ENCODE measurements around the gene PPT1. TPM values are rescaled to one million over a fixed set of nuclear protein-coding genes. Genes with fewer than 3 reads are reported as not detected.

Gene PPT1
- total RNA-seq, 1 experiment from 2014 or later = 46.8 TPM

DNA sequence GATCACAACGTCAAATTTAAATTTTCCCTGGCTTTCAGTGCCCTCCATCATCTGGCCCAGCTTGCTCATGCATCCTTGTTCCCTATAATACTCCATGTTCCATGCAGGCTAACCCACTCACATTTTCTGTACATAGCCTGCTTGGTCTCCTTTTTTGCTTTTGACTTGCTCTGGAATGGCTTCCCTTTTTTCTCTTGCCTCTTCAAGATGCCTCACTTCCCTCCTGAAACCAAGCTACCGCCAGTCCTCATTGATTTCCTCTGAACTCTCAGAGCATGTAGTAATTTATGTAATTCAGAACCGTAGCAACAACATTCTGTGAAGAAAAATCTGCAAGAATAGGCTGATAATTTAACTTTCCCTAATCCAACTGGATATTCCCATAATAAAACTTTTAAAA lies 46.2 kb downstream of the PPT1 start:
- Histone ChIP-seq H3K79me2 (ENCODE audit: insufficient read depth, low read length) (peaks cover 98% of the 10 kb centered on the region), H3K27ac (ENCODE audit: low read depth, low read length) (no peak overlapping the region), H3K4me1 (ENCODE audit: control insufficient read depth in 1 of 2, insufficient read depth in 2 of 2, low read length in 2 of 2) (no peaks in the 10 kb centered on the region), H4K20me1 (ENCODE audit: insufficient read depth) (peaks cover 13% of the 10 kb centered on the region; the same call in 1 of the 2 replicates), H3K36me3 (ENCODE audit: control insufficient read depth in 1 of 2, insufficient read depth in 2 of 2, low read length in 2 of 2) (peaks cover 2 to 6% of the 10 kb centered on the region in 2 experiments; a peak in 2 of 4 replicates), H3K9ac (ENCODE audit: low read length) (no peak overlapping the region), H2AFZ (ENCODE audit: low read depth, low read length, poor library complexity, severe bottlenecking) (no peak overlapping the region), H3K27me3 (ENCODE audit: insufficient read depth, low read length) (no peaks in the 10 kb centered on the region), H3K4me3 (replicated peaks in 1 of 2; ENCODE audit: low read depth in 1 of 2, low read length in 2 of 2) (no peak overlapping the region), H3K9me2 (ENCODE audit: insufficient read depth) (no peaks in the 10 kb centered on the region), H3K4me2 (ENCODE audit: low read length) (no peak overlapping the region), H3K9me3 (ENCODE audit: control insufficient read depth in 1 of 2, insufficient read depth in 1 of 2, low read depth in 1 of 2, low read length in 2 of 2) (no peaks in the 10 kb centered on the region)
- DNase-seq (ENCODE audit: low read depth, low spot score) (no peak), ATAC-seq (no peak)
- intact Hi-C loops (cut with micrococcal nuclease) = no loop called here
- RAD21 ChIA-PET (ENCODE audit: low non-redundant PET in 1 of 2, low total read pairs in 2 of 2, uncharacterized antibody in 2 of 2, unreplicated experiment in 2 of 2) = no interaction called here
- BruUV-seq (replicated peaks) = no TSS peak
- no peak for TF ChIP-seq CEBPB (IDR thresholded peaks at IDR 0.05; ENCODE audit: low read depth)
- TF ChIP-seq, protein P1, sequence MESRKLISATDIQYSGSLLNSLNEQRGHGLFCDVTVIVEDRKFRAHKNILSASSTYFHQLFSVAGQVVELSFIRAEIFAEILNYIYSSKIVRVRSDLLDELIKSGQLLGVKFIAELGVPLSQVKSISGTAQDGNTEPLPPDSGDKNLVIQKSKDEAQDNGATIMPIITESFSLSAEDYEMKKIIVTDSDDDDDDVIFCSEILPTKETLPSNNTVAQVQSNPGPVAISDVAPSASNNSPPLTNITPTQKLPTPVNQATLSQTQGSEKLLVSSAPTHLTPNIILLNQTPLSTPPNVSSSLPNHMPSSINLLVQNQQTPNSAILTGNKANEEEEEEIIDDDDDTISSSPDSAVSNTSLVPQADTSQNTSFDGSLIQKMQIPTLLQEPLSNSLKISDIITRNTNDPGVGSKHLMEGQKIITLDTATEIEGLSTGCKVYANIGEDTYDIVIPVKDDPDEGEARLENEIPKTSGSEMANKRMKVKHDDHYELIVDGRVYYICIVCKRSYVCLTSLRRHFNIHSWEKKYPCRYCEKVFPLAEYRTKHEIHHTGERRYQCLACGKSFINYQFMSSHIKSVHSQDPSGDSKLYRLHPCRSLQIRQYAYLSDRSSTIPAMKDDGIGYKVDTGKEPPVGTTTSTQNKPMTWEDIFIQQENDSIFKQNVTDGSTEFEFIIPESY (IDR thresholded peaks at IDR 0.05; ENCODE audit: extremely low read depth, insufficient replicate concordance, low read length) = no peak
- TF ChIP-seq JUND (IDR thresholded peaks at IDR 0.05) = no peak
- TF ChIP-seq YY1 (IDR thresholded peaks at IDR 0.05; ENCODE audit: extremely low read depth, insufficient replicate concordance, low read depth, low read length) = no peak
- TF ChIP-seq EZH2phosphoT487 (IDR thresholded peaks at IDR 0.05; ENCODE audit: borderline replicate concordance) = no peak
- TF ChIP-seq, protein P2, sequence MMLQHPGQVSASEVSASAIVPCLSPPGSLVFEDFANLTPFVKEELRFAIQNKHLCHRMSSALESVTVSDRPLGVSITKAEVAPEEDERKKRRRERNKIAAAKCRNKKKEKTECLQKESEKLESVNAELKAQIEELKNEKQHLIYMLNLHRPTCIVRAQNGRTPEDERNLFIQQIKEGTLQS (IDR thresholded peaks at IDR 0.05) = no peak
- no peak for TF ChIP-seq SP1 (IDR thresholded peaks at IDR 0.05; ENCODE audit: low read depth)
- CTCF ChIA-PET = no interaction called here
- POLR2A ChIA-PET = no interaction called here

DNA sequence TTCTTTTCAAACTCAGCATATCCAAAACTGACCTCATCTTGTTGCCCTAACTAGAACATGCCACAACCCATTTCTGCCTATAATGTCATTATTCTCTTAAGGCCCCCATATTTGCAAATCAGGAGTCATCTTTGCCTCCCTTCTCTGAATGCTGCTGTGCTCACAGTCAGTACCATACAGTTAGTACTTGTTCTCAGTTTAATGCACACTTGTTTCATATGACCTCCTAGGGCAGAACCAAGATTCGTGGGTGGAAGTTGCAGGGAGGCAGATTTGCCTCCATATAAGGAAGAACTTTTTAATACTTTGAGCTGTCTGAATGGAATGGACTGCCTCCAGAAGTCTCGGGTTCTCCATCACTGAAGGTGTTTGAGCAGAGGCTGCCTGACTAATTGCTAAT lies 47.3 kb downstream of the PPT1 start:
- H3K4me3 ChIP-seq (replicated peaks in 1 of 2; ENCODE audit: low read depth in 1 of 2, low read length in 2 of 2) = no peak overlapping the region
- CTCF ChIA-PET = no interaction called here
- H3K9ac ChIP-seq (ENCODE audit: low read length) = no peak overlapping the region
- POLR2A ChIA-PET = no interaction called here
- H3K4me2 ChIP-seq (ENCODE audit: low read length) = no peak overlapping the region
- H3K9me2 ChIP-seq (ENCODE audit: insufficient read depth) = no peaks in the 10 kb centered on the region
- TF ChIP-seq, protein P3, sequence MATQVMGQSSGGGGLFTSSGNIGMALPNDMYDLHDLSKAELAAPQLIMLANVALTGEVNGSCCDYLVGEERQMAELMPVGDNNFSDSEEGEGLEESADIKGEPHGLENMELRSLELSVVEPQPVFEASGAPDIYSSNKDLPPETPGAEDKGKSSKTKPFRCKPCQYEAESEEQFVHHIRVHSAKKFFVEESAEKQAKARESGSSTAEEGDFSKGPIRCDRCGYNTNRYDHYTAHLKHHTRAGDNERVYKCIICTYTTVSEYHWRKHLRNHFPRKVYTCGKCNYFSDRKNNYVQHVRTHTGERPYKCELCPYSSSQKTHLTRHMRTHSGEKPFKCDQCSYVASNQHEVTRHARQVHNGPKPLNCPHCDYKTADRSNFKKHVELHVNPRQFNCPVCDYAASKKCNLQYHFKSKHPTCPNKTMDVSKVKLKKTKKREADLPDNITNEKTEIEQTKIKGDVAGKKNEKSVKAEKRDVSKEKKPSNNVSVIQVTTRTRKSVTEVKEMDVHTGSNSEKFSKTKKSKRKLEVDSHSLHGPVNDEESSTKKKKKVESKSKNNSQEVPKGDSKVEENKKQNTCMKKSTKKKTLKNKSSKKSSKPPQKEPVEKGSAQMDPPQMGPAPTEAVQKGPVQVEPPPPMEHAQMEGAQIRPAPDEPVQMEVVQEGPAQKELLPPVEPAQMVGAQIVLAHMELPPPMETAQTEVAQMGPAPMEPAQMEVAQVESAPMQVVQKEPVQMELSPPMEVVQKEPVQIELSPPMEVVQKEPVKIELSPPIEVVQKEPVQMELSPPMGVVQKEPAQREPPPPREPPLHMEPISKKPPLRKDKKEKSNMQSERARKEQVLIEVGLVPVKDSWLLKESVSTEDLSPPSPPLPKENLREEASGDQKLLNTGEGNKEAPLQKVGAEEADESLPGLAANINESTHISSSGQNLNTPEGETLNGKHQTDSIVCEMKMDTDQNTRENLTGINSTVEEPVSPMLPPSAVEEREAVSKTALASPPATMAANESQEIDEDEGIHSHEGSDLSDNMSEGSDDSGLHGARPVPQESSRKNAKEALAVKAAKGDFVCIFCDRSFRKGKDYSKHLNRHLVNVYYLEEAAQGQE (IDR thresholded peaks at IDR 0.05; ENCODE audit: low read depth) = no peak
- TF ChIP-seq SP1 (IDR thresholded peaks at IDR 0.05; ENCODE audit: low read depth) (no peak), ZNF274 (IDR thresholded peaks at IDR 0.05; ENCODE audit: low read depth, low read length) (no peak), CBX3 (IDR thresholded peaks at IDR 0.05; ENCODE audit: low read depth) (no peak), EZH2 (IDR thresholded peaks at IDR 0.05) (no peak)
- peaks cover 2 to 6% of the 10 kb centered on the region in 2 experiments; a peak in 2 of 4 replicates for H3K36me3 ChIP-seq (ENCODE audit: control insufficient read depth in 1 of 2, insufficient read depth in 2 of 2, low read length in 2 of 2)
- no TSS peak for BruUV-seq (replicated peaks)
- H4K20me1 ChIP-seq (ENCODE audit: insufficient read depth) = peaks cover 13% of the 10 kb centered on the region; the same call in 1 of the 2 replicates
- no peaks in the 10 kb centered on the region for H3K4me1 ChIP-seq (ENCODE audit: control insufficient read depth in 1 of 2, insufficient read depth in 2 of 2, low read length in 2 of 2)
- no peak for ATAC-seq
- no peak overlapping the region for H3K27ac ChIP-seq (ENCODE audit: low read depth, low read length)
- intact Hi-C loops (cut with micrococcal nuclease) = no loop called here
- no peaks in the 10 kb centered on the region for H3K9me3 ChIP-seq (ENCODE audit: control insufficient read depth in 1 of 2, insufficient read depth in 1 of 2, low read depth in 1 of 2, low read length in 2 of 2)
- H3K79me2 ChIP-seq (ENCODE audit: insufficient read depth, low read length) = peaks cover 98% of the 10 kb centered on the region
- DNase-seq (ENCODE audit: low read depth, low spot score) = no peak
- H3K27me3 ChIP-seq (ENCODE audit: insufficient read depth, low read length) = no peaks in the 10 kb centered on the region
- RAD21 ChIA-PET (ENCODE audit: low non-redundant PET in 1 of 2, low total read pairs in 2 of 2, uncharacterized antibody in 2 of 2, unreplicated experiment in 2 of 2) = no interaction called here
- no peak overlapping the region for H2AFZ ChIP-seq (ENCODE audit: low read depth, low read length, poor library complexity, severe bottlenecking)

Data from HCT116 (cell line).